Endodermal cell (in vitro differentiated cells): ENCODE results near the gene CRKL. TPM values are rescaled to one million over a fixed set of nuclear protein-coding genes. Genes with fewer than 3 reads are reported as not detected.
"Not testable (repeated sequence)": the region's sequence is repeated elsewhere in the genome, so short reads cannot be mapped to it uniquely, and the experiment has no call there.

Source experiments
- DNase-seq: peaks from one replicate; pipeline ENCODE4 v3.0.0-alpha.2; 2017
- H3K27ac ChIP-seq: 2 replicates; pipeline ENCODE4 v1.5.1; 2013; ENCODE audit warnings: mild to moderate bottlenecking, low read depth, low read length, moderate library complexity
- H3K27me3 ChIP-seq: 2 replicates; pipeline ENCODE4 v1.6.1; 2013; ENCODE audit warnings: mild to moderate bottlenecking, low read length, moderate library complexity; ENCODE audit not compliant: insufficient read depth, control insufficient read depth, poor library complexity, severe bottlenecking
- H3K36me3 ChIP-seq: 2 replicates; pipeline ENCODE4 v1.7.0; 2013; ENCODE audit warnings: mild to moderate bottlenecking, low read length, moderate library complexity; ENCODE audit not compliant: control insufficient read depth, insufficient read depth
- H3K4me1 ChIP-seq: one replicate; pipeline ENCODE4 v1.7.0; 2013; ENCODE audit warnings: low read length; ENCODE audit not compliant: control insufficient read depth, insufficient read depth
- H3K4me3 ChIP-seq: 2 replicates; pipeline ENCODE4 v1.5.1; 2013; ENCODE audit warnings: mild to moderate bottlenecking, low read length, moderate library complexity
- H3K9ac ChIP-seq: 2 replicates; pipeline ENCODE4 v1.6.1; 2013; ENCODE audit warnings: mild to moderate bottlenecking, low read length, moderate library complexity; ENCODE audit not compliant: poor library complexity, severe bottlenecking; ENCODE audit errors: extremely low read depth
- H3K9me3 ChIP-seq: 2 replicates; pipeline ENCODE4 v1.6.1; 2013; ENCODE audit warnings: mild to moderate bottlenecking, low read length, moderate library complexity; ENCODE audit not compliant: control insufficient read depth
- H3K27ac Mint-ChIP-seq: 2 replicates; pipeline ENCODE4 v1.8.0; 2020; ENCODE audit warnings: mixed read lengths
- H3K27me3 Mint-ChIP-seq: 2 replicates; pipeline ENCODE4 v1.8.0; 2021; ENCODE audit warnings: mild to moderate bottlenecking, mixed read lengths; ENCODE audit not compliant: insufficient read depth
- H3K36me3 Mint-ChIP-seq: 2 replicates; pipeline ENCODE4 v1.8.0; 2020; ENCODE audit warnings: low read depth, mixed read lengths
- H3K4me1 Mint-ChIP-seq: 2 replicates; pipeline ENCODE4 v1.8.0; 2020; ENCODE audit warnings: mixed read lengths
- H3K4me3 Mint-ChIP-seq: 2 replicates; pipeline ENCODE4 v1.8.0; 2020; ENCODE audit warnings: mild to moderate bottlenecking, moderate library complexity, mixed read lengths
- H3K9me3 Mint-ChIP-seq: 2 replicates; pipeline ENCODE4 v1.8.0; 2020; ENCODE audit warnings: mild to moderate bottlenecking, mixed read lengths
- CTCF ChIP-seq: fragments of 200-600 bp; sonication (generic); conservative IDR thresholded peaks from 2 replicates; pipeline ENCODE4 v1.5.0; 2021; ENCODE audit warnings: antibody characterized with exemption, mild to moderate bottlenecking
- WGBS, 2 experiments: methylation state at CpG; one replicate each; pipeline versions ENCODE4 v1.1.5 to v1.1.7; 2013; ENCODE audit warnings: missing lambda C conversion rate in 2 of 2, mixed read lengths in 1 of 2; ENCODE audit not compliant: insufficient coverage in 1 of 2, insufficient read length in 1 of 2; 5-methylcytosine and 5-hydroxymethylcytosine counted together
- total RNA-seq, 2 donors: library from RNA; stranded (reverse); fragmentation: NEBNext Ultra II Directional in 1 of 2; extraction: Animal tissue kit (Norgen Biotek cat#: 25700) in 1 of 2; gene quantifications; 2 replicates in 1 of 2; 3 replicates in 1 of 2; pipeline ENCODE4 v1.2.1, GENCODE V29; 2021

The CRKL gene
- total RNA-seq, 2 donors from 2014 or later: 89.5 to 104 TPM

- Mint-ChIP-seq H3K4me3 (no peak overlapping the region), H3K9me3 (no peaks in the 10 kb centered on the region), H3K27ac (no peak overlapping the region), H3K4me1 (peaks cover 11% of the 10 kb centered on the region), H3K36me3 (no peaks in the 10 kb centered on the region), H3K27me3 (peaks cover 91% of the 10 kb centered on the region)
- Histone ChIP-seq H3K36me3 (no peaks in the 10 kb centered on the region), H3K4me3 (no peak overlapping the region), H3K4me1 (peaks cover 4% of the 10 kb centered on the region), H3K9me3 (no peaks in the 10 kb centered on the region), H3K9ac (no peak overlapping the region), H3K27ac (no peak overlapping the region), H3K27me3 (peaks cover 72% of the 10 kb centered on the region)
- 29 to 50% methylated on average over 1 to 4 of the region's 4 CpGs for WGBS, 2 experiments
- TF ChIP-seq CTCF: no peak
- DNase-seq: peak; percentile 66
These were observed 53.9 kb downstream of the CRKL start for GRCh38 chr22:20970939-20971657.

- not testable (repeated sequence) for H3K27ac ChIP-seq, H3K9me3 Mint-ChIP-seq, H3K4me3 Mint-ChIP-seq, H3K4me1 ChIP-seq, H3K4me3 ChIP-seq, H3K36me3 ChIP-seq, DNase-seq, H3K27ac Mint-ChIP-seq, H3K36me3 Mint-ChIP-seq, H3K9ac ChIP-seq, H3K9me3 ChIP-seq
- WGBS, 2 experiments: 93 to 96% methylated on average over 8 to 10 of the region's 11 CpGs
- peaks cover 11% of the 10 kb centered on the region for H3K4me1 Mint-ChIP-seq
- peaks cover 93% of the 10 kb centered on the region for H3K27me3 Mint-ChIP-seq
- H3K27me3 ChIP-seq: peaks cover 72% of the 10 kb centered on the region
These were observed 54.9 kb downstream of the CRKL start for GRCh38 chr22:20972014-20972694.

- peaks cover 10% of the 10 kb centered on the region for H3K4me1 Mint-ChIP-seq
- Histone ChIP-seq H3K4me1 (peaks cover 4% of the 10 kb centered on the region), H3K4me3 (no peak overlapping the region), H3K27ac (no peak overlapping the region), H3K9me3 (peaks cover under 1% of the 10 kb centered on the region), H3K9ac (no peak overlapping the region), H3K36me3 (no peaks in the 10 kb centered on the region), H3K27me3 (peaks cover 72% of the 10 kb centered on the region)
- H3K27ac Mint-ChIP-seq: no peak overlapping the region
- peaks cover 3% of the 10 kb centered on the region for H3K9me3 Mint-ChIP-seq
- WGBS, 2 experiments: 82 to 92% methylated on average over 5 to 20 of the region's 21 CpGs
- no peaks in the 10 kb centered on the region for H3K36me3 Mint-ChIP-seq
- no peak overlapping the region for H3K4me3 Mint-ChIP-seq
- no peak for DNase-seq
- peaks cover 93% of the 10 kb centered on the region for H3K27me3 Mint-ChIP-seq
- no peak for TF ChIP-seq CTCF
These were observed 55.8 kb downstream of the CRKL start for GRCh38 chr22:20972933-20973577.
